SK-N-MC (cell line): Measurements from ENCODE around the gene OR4D5.

Experiments
- EZH2 ChIP-seq: fragments of 200-600 bp; sonication (generic); IDR thresholded peaks from one replicate; pipeline ENCODE4 v1.6.1; 2017; ENCODE audit warnings: antibody characterized with exemption
- FOXP2 ChIP-seq: optimal IDR thresholded peaks from 2 replicates; pipeline ENCODE3; 2011; ENCODE audit warnings: mild to moderate bottlenecking, moderate library complexity; ENCODE audit not compliant: insufficient read depth; ENCODE audit errors: extremely low read length, control extremely low read depth
- POLR2AphosphoS5 ChIP-seq: IDR thresholded peaks from 2 replicates; pipeline ENCODE4 v1.6.1; 2012; ENCODE audit warnings: mild to moderate bottlenecking, low read depth, low read length, borderline replicate concordance

DNA sequence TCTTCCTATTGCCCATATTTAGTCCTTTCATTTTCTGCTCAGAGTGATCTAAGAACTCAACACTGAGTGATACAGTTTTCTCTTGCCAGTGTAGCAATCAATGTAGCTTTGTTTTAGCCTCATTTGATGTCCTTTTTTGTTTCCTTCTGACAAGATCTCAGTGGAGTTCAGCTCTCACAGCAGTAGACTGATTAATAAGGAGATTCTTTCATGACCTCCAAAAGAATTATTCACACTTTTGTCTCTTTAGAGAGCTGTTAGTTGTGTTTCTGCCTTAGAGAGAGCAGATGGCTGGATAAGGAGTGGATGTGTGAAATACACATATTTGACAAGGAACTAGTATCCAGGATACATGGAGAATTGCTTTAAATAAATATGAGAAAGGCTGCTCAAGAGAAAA is 47.4 kb upstream of the OR4D5 start:
- TF ChIP-seq POLR2AphosphoS5 (no peak), EZH2 (no peak), FOXP2 (no peak)
